HepG2 (cell line): ENCODE data around the gene BARHL2. TPM values are rescaled to one million over a fixed set of nuclear protein-coding genes. Genes with fewer than 3 reads are reported as not detected.
A peak's percentile ranks its signal among the peaks of the same experiment; 100 is the strongest.

Experiments
- CREB1 ChIP-seq, 2 experiments: fragments of 450-650 bp in 1 of 2; IDR thresholded peaks; 2 replicates each; pipeline ENCODE4 v1.6.1; 2016 to 2017; ENCODE audit warnings: control low read depth in 1 of 2, mild to moderate bottlenecking in 1 of 2, missing compliant biosample characterization in 1 of 2, missing genetic modification characterization in 1 of 2
- EP300 ChIP-seq, 3 experiments: sonication (generic) in 1 of 3; formaldehyde crosslinking in 1 of 3; IDR thresholded peaks; 2 replicates each; pipeline versions ENCODE4 v1.5.1 to v1.6.1; 2011 to 2020; ENCODE audit warnings: low read depth in 2 of 3, low read length in 2 of 3, borderline replicate concordance in 1 of 3, improper control_type of control experiment in 1 of 3, mild to moderate bottlenecking in 1 of 3, missing genetic modification reagents in 1 of 3, moderate library complexity in 1 of 3
- FOXJ3 ChIP-seq: sonication (generic); formaldehyde crosslinking; IDR thresholded peaks from 2 replicates; pipeline ENCODE4 v1.4.0; 2020; ENCODE audit warnings: missing genetic modification reagents, mild to moderate bottlenecking, borderline replicate concordance
- HCFC1 ChIP-seq: fragments of 150-350 bp; IDR thresholded peaks from 2 replicates; pipeline ENCODE4 v1.6.1; 2014; ENCODE audit warnings: low read depth, low read length
- HDAC2 ChIP-seq: sonication (generic); formaldehyde crosslinking; IDR thresholded peaks from 2 replicates; pipeline ENCODE4 v1.4.0; 2020; ENCODE audit warnings: missing genetic modification reagents
- IRF1 ChIP-seq: sonication (generic); formaldehyde crosslinking; IDR thresholded peaks from 2 replicates; pipeline ENCODE4 v1.4.0; 2020; ENCODE audit warnings: low read depth, mild to moderate bottlenecking, missing genetic modification reagents
- MAFG ChIP-seq: sonication (generic); formaldehyde crosslinking; IDR thresholded peaks from 2 replicates; pipeline ENCODE4 v1.5.1; 2020; ENCODE audit warnings: mild to moderate bottlenecking, missing genetic modification reagents
- MEIS2 ChIP-seq: sonication (generic); formaldehyde crosslinking; IDR thresholded peaks from 2 replicates; pipeline ENCODE4 v1.9.0; 2021; ENCODE audit warnings: mild to moderate bottlenecking, missing genetic modification reagents
- MXD1 ChIP-seq: sonication (generic); formaldehyde crosslinking; IDR thresholded peaks from 2 replicates; pipeline ENCODE4 v1.4.0; 2020; ENCODE audit warnings: mild to moderate bottlenecking, missing genetic modification reagents
- PLRG1 ChIP-seq: fragments of 450-650 bp; conservative IDR thresholded peaks from 2 replicates; pipeline ENCODE4 v1.6.1; 2016
- SOX13 ChIP-seq, 3 experiments: fragments of 450-650 bp in 1 of 3; sonication (generic) in 1 of 3; formaldehyde crosslinking in 1 of 3; IDR thresholded peaks in 2 of 3; conservative IDR thresholded peaks in 1 of 3; 2 replicates each; pipeline versions ENCODE4 v1.5.0 to v1.6.1; 2016 to 2020; ENCODE audit warnings: antibody characterized with exemption in 1 of 3, mild to moderate bottlenecking in 1 of 3, missing compliant biosample characterization in 1 of 3, missing genetic modification reagents in 1 of 3, moderate library complexity in 1 of 3
- SOX6 ChIP-seq, 2 experiments: fragments of 450-650 bp in 1 of 2; sonication (generic) in 1 of 2; formaldehyde crosslinking in 1 of 2; IDR thresholded peaks; 2 replicates each; pipeline versions ENCODE4 v1.4.0 to v1.6.1; 2017 to 2020; ENCODE audit warnings: antibody characterized with exemption in 1 of 2, mild to moderate bottlenecking in 1 of 2, missing genetic modification reagents in 1 of 2
- STAT5B ChIP-seq: sonication (generic); formaldehyde crosslinking; IDR thresholded peaks from 2 replicates; pipeline ENCODE4 v1.4.0; 2020; ENCODE audit warnings: missing genetic modification reagents
- TCF7 ChIP-seq: sonication (generic); IDR thresholded peaks from 2 replicates; pipeline ENCODE4 v1.6.1; 2016; ENCODE audit warnings: antibody characterized with exemption, low read depth
- TCF7L2 ChIP-seq: IDR thresholded peaks from 2 replicates; pipeline ENCODE4 v1.6.1; 2011; ENCODE audit warnings: mild to moderate bottlenecking, low read depth, low read length, moderate library complexity
- ZBTB38 ChIP-seq: sonication (generic); formaldehyde crosslinking; IDR thresholded peaks from 2 replicates; pipeline ENCODE4 v1.5.1; 2020; ENCODE audit warnings: mild to moderate bottlenecking, missing genetic modification reagents
- ZBTB43 ChIP-seq: sonication (generic); formaldehyde crosslinking; conservative IDR thresholded peaks from 2 replicates; pipeline ENCODE4 v1.4.0; 2020; ENCODE audit warnings: missing genetic modification reagents
- ZFX ChIP-seq: sonication (generic); formaldehyde crosslinking; IDR thresholded peaks from 2 replicates; pipeline ENCODE4 v1.4.0; 2020; ENCODE audit warnings: mild to moderate bottlenecking, low read depth, missing genetic modification reagents, moderate library complexity
- ZNF235 ChIP-seq: sonication (generic); formaldehyde crosslinking; IDR thresholded peaks from 2 replicates; pipeline ENCODE4 v1.8.1; 2023; ENCODE audit warnings: mild to moderate bottlenecking, missing genetic modification reagents, borderline replicate concordance
- ZNF251 ChIP-seq: sonication (generic); formaldehyde crosslinking; IDR thresholded peaks from 2 replicates; pipeline ENCODE4 v1.9.0; 2021; ENCODE audit warnings: mild to moderate bottlenecking, missing genetic modification reagents
- ZNF3 ChIP-seq: IDR thresholded peaks from 2 replicates; pipeline ENCODE4 v1.7.0; 2017; ENCODE audit warnings: inconsistent platforms
- ZNF335 ChIP-seq: sonication (generic); formaldehyde crosslinking; IDR thresholded peaks from 2 replicates; pipeline ENCODE4 v1.4.0; 2020; ENCODE audit warnings: missing genetic modification reagents
- ZNF530 ChIP-seq: sonication (generic); formaldehyde crosslinking; IDR thresholded peaks from 2 replicates; pipeline ENCODE4 v1.5.0; 2020; ENCODE audit warnings: low read depth, mild to moderate bottlenecking, missing genetic modification reagents
- ZNF567 ChIP-seq: sonication (generic); formaldehyde crosslinking; IDR thresholded peaks from 2 replicates; pipeline ENCODE4 v1.8.1; 2023; ENCODE audit warnings: mild to moderate bottlenecking, missing genetic modification reagents, borderline replicate concordance
- ZNF598 ChIP-seq: sonication (generic); formaldehyde crosslinking; IDR thresholded peaks from 2 replicates; pipeline ENCODE4 v1.5.1; 2020; ENCODE audit warnings: mild to moderate bottlenecking, missing genetic modification reagents, borderline replicate concordance
- ZNF678 ChIP-seq: sonication (generic); formaldehyde crosslinking; IDR thresholded peaks from 2 replicates; pipeline ENCODE4 v1.4.0; 2020; ENCODE audit warnings: mild to moderate bottlenecking, missing genetic modification reagents
- ZNF691 ChIP-seq: sonication (generic); formaldehyde crosslinking; IDR thresholded peaks from 2 replicates; pipeline ENCODE4 v1.4.0; 2020; ENCODE audit warnings: missing genetic modification reagents, low read depth, mild to moderate bottlenecking, borderline replicate concordance
- ZNF709 ChIP-seq: sonication (generic); formaldehyde crosslinking; IDR thresholded peaks from 2 replicates; pipeline ENCODE4 v1.5.0; 2020; ENCODE audit warnings: mild to moderate bottlenecking, missing genetic modification reagents
- polyA plus RNA-seq, 8 experiments: library from polyadenylated mRNA; depleted of rRNA in 3 of 8; stranded (reverse) in 7 of 8; unstranded in 1 of 8; fragments of >200 nt; fragmentation: Illumina TruSeq in 4 of 8; extraction: Trizol in 4 of 8; gene quantifications; 2 replicates each; pipeline versions ENCODE4 v1.2.1 to v1.2.3, GENCODE V29; 2011 to 2016; ENCODE audit warnings: low read depth in 4 of 8, missing spikeins in 1 of 8, mixed read lengths in 1 of 8; ENCODE audit not compliant: insufficient read depth in 1 of 8
- total RNA-seq, 5 experiments: library from RNA; depleted of rRNA; stranded (reverse); fragments of >200 nt; fragmentation: Illumina TruSeq; extraction: Trizol; gene quantifications; 2 replicates each; pipeline ENCODE4 v1.2.3, GENCODE V29; 2016; ENCODE audit warnings: low read depth in 1 of 5

Gene BARHL2
- total and polyA plus RNA-seq, 2 of the 13 experiments (the other 11 are each of a cell fraction or from before 2014, with no cell fraction given), result not detected

GRCh38 chr1:90748668-90749067 lies 31.6 kb upstream of the BARHL2 start (continued):
- no peak for TF ChIP-seq ZNF235 (CRISPR knock-in tag)
- no peak for TF ChIP-seq ZNF567 (CRISPR knock-in tag)
- no peak for TF ChIP-seq ZNF709 (CRISPR knock-in tag)
- TF ChIP-seq ZNF3 (CRISPR knock-in tag), result peak; percentile 71
- TF ChIP-seq STAT5B (CRISPR knock-in tag), result no peak
- TF ChIP-seq MAFG (CRISPR knock-in tag), result no peak
- no peak for TF ChIP-seq ZNF598 (CRISPR knock-in tag)
- no peak for TF ChIP-seq HCFC1
- TF ChIP-seq HDAC2, result peak; percentile 25; the same call in 1 of the 2 replicates
- TF ChIP-seq EP300 (IDR thresholded peaks at IDR 0.05; ENCODE audit: low read depth in 2 of 2, low read length in 2 of 2), result peak in 1 of 2 experiments; percentile 66; a peak in 1 of 4 replicates
- TF ChIP-seq EP300 (CRISPR knock-in tag; IDR thresholded peaks at IDR 0.05; ENCODE audit: borderline replicate concordance), result no peak
- TF ChIP-seq CREB1 (IDR thresholded peaks at IDR 0.05), result no peak
- peak; percentile 47 for TF ChIP-seq CREB1 (CRISPR knock-in tag; IDR thresholded peaks at IDR 0.05)
- no peak for TF ChIP-seq SOX6 (IDR thresholded peaks at IDR 0.05)
- peak; percentile 85 for TF ChIP-seq SOX6 (CRISPR knock-in tag; IDR thresholded peaks at IDR 0.05)
- no peak for TF ChIP-seq MEIS2 (CRISPR knock-in tag)
- TF ChIP-seq IRF1 (CRISPR knock-in tag), result no peak
- TF ChIP-seq SOX13 (IDR thresholded peaks at IDR 0.05), result peak; percentile 75
- peak in 1 of 2 experiments; percentile 84; a peak in 2 of 4 replicates for TF ChIP-seq SOX13 (CRISPR knock-in tag; conservative IDR thresholded peaks at IDR 0.05 in 1 of 2, IDR thresholded peaks at IDR 0.05 in 1 of 2)
- no peak for TF ChIP-seq ZFX (CRISPR knock-in tag)
- TF ChIP-seq ZBTB38 (CRISPR knock-in tag), result no peak
- TF ChIP-seq TCF7L2, result no peak
- TF ChIP-seq ZNF530, result no peak
- TF ChIP-seq ZNF251 (CRISPR knock-in tag), result no peak
- TF ChIP-seq ZNF335 (CRISPR knock-in tag), result no peak
- no peak for TF ChIP-seq ZNF691 (CRISPR knock-in tag)
- TF ChIP-seq ZNF678 (CRISPR knock-in tag), result no peak
- no peak for TF ChIP-seq PLRG1
- no peak for TF ChIP-seq ZBTB43 (CRISPR knock-in tag)
- no peak for TF ChIP-seq MXD1 (CRISPR knock-in tag)
- peak; percentile 48; the same call in 1 of the 2 replicates for TF ChIP-seq TCF7
- TF ChIP-seq FOXJ3 (CRISPR knock-in tag), result peak; percentile 36; the same call in 1 of the 2 replicates
